MG63 (cell line): ENCODE data around the gene BABAM1. TPM values are rescaled to one million over a fixed set of nuclear protein-coding genes. Genes with fewer than 3 reads are reported as not detected.

Source experiments
- DNase-seq: peaks from one replicate; pipeline ENCODE4 v3.0.0-alpha.2; 2020
- H3K27me3 ChIP-seq: fragments of 250-450 bp; sonication (Bioruptor Pico); 2 replicates; pipeline ENCODE4 v1.5.1; 2020; ENCODE audit warnings: mild to moderate bottlenecking, moderate library complexity
- H3K36me3 ChIP-seq: fragments of 250-450 bp; sonication (Bioruptor Pico); 2 replicates; pipeline ENCODE4 v1.5.1; 2020; ENCODE audit warnings: mild to moderate bottlenecking, moderate library complexity
- H3K4me3 ChIP-seq: fragments of 250-450 bp; sonication (Bioruptor Pico); 2 replicates; pipeline ENCODE4 v1.5.1; 2020; ENCODE audit warnings: mild to moderate bottlenecking, moderate library complexity
- H3K9me3 ChIP-seq: fragments of 250-450 bp; sonication (Bioruptor Pico); 2 replicates; pipeline ENCODE4 v1.5.1; 2020; ENCODE audit warnings: mild to moderate bottlenecking, moderate library complexity
- total RNA-seq: library from RNA; depleted of rRNA; stranded (reverse); fragments of >200 nt; shearing (Covaris generic); gene quantifications from 2 replicates; pipeline ENCODE4 v1.2.3, GENCODE V29; 2014; ENCODE audit warnings: low replicate concordance; rRNA removed

BABAM1 gene
- 112 and 258 TPM in 2 replicates for total RNA-seq

GRCh38 chr19:17266975-17267788 lies at the start of gene BABAM1:
BABAM1 (plus strand) TSS chr19:17267443; CDS start chr19:17268807, 1,364 bp downstream.
- peak within 1 kb of the TSS; percentile 87 for H3K4me3 ChIP-seq
- H3K9me3 ChIP-seq, result no peaks in the 10 kb centered on the region
- DNase-seq, result peak; percentile 99
- peaks cover 27% of the 10 kb centered on the region for H3K36me3 ChIP-seq
- no peaks in the 10 kb centered on the region for H3K27me3 ChIP-seq

- Histone ChIP-seq H3K9me3 (no peaks in the 10 kb centered on the region), H3K27me3 (no peaks in the 10 kb centered on the region), H3K4me3 (no peak overlapping the region), H3K36me3 (peaks cover 39% of the 10 kb centered on the region)
- no peak for DNase-seq
These were observed 48.0 kb upstream of the BABAM1 start for GRCh38 chr19:17219286-17219685.

GRCh38 chr19:17220207-17220758 lies 47.0 kb upstream of the BABAM1 start:
- Histone ChIP-seq H3K9me3 (no peaks in the 10 kb centered on the region), H3K4me3 (no peak overlapping the region), H3K27me3 (no peaks in the 10 kb centered on the region), H3K36me3 (peaks cover 34% of the 10 kb centered on the region)
- peak; percentile 70 for DNase-seq

DNA sequence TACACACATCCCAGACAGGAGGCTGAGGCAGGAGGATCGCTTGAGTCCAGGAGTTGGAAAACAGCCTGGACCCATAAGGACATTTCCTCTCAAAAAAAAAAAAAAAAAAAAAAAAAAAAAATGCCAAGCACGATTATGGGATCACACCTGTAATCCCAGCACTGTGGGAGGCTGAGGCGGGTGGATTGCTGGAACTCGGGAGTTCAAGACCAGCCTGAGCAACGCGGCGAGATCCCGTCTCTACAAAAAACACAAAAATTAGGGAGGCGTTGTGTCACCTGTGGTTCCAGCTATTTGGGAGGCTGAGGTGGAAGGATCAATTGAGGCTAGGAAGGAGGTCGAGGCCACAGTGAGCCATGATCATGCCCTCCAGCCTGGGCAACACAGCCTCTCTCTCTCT lies 42.2 kb upstream of the BABAM1 start:
- no peak for DNase-seq
- Histone ChIP-seq H3K9me3 (no peaks in the 10 kb centered on the region), H3K4me3 (no peak overlapping the region), H3K36me3 (peaks cover 10% of the 10 kb centered on the region), H3K27me3 (no peaks in the 10 kb centered on the region)

DNA sequence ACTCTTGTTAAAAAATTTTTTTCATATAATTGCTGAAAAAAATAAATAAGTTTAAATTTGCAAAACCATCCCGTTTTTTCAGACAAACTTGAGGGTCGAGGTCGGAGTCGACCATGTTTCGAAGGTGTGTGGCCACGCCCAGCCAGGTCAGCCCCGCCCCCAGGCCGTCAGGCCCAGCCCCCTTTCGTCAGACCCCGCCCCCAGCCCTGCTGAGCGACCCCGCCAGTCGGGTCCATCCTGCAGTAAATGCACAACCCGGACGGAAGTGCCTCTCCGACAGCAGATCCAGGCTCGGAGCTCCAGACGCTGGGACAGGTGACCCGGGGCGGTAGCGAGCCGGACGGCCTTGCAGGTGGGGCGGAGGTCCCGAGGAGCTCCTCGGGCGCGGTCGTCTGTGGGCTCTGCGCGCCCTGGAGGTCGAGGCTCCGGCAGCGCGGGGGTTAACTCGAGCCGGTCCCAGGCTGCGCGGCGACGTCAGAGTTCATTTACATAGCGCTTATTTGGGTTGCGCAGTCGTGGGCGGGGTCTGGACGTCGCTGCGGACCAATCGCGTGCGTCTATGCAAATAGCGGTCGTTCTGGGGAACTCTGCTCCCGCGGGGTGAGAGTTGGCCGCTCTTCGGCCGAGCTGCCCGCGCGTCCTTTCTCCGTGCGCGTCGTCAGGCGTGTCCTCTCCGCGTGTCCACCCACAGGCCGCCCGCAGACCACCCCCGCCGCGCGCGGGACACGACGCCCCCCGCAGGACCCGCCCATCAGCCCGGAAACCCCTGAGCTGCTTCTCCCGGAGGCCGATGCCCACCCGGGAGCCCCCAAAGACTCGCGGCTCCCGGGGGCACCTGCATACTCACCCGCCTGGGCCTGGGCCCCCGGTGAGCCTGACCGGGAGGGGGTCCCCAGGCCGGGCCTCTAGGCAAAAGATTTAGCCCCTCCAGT lies 41.0 kb upstream of the BABAM1 start, which contains the start of gene OCEL1:
OCEL1 (plus strand) TSS at position 225 of the 932 bp plus-strand sequence; CDS start at position 247, 22 bp downstream.
- H3K36me3 ChIP-seq, result peaks cover 19% of the 10 kb centered on the region
- peak; percentile 99 for DNase-seq
- no peaks in the 10 kb centered on the region for H3K27me3 ChIP-seq
- H3K9me3 ChIP-seq, result no peaks in the 10 kb centered on the region
- peak within 1 kb of the TSS; percentile 64 for H3K4me3 ChIP-seq

GRCh38 chr19:17227798-17228367 lies 39.4 kb upstream of the BABAM1 start:
- peaks cover 34% of the 10 kb centered on the region for H3K36me3 ChIP-seq
- H3K9me3 ChIP-seq, result no peaks in the 10 kb centered on the region
- H3K4me3 ChIP-seq, result no peak overlapping the region
- H3K27me3 ChIP-seq, result no peaks in the 10 kb centered on the region
- DNase-seq, result no peak

DNA sequence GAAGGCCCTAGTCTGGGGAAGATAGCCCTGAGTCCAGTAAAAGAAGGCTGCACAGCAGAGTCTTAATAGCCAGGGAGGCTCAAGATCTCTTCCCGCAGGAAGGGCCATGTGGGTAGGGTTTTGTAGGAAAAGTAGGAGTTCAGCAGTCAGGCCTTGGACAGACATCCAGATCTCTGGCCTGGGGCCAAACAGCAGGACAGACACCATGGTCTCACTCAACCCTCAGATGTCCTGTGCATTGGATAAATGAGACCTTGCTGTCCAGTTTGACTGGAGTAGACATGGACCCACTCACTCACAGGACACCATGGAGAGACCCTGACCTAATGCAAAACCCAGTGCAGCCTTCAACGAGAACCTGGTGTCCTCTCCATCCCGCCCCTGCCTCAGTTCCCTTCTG lies 37.4 kb upstream of the BABAM1 start:
- Histone ChIP-seq H3K9me3 (no peaks in the 10 kb centered on the region), H3K36me3 (peaks cover 53% of the 10 kb centered on the region), H3K4me3 (no peak overlapping the region), H3K27me3 (no peaks in the 10 kb centered on the region)
- no peak for DNase-seq

- DNase-seq, result no peak
- no peaks in the 10 kb centered on the region for H3K9me3 ChIP-seq
- no peak overlapping the region for H3K4me3 ChIP-seq
- H3K36me3 ChIP-seq, result peaks cover 65% of the 10 kb centered on the region
- H3K27me3 ChIP-seq, result no peaks in the 10 kb centered on the region
These were observed 35.0 kb upstream of the BABAM1 start for GRCh38 chr19:17232258-17232657.

GRCh38 chr19:17234911-17235299 lies 32.3 kb upstream of the BABAM1 start:
- peaks cover 78% of the 10 kb centered on the region for H3K36me3 ChIP-seq
- H3K9me3 ChIP-seq, result no peaks in the 10 kb centered on the region
- DNase-seq, result no peak
- no peak overlapping the region for H3K4me3 ChIP-seq
- no peaks in the 10 kb centered on the region for H3K27me3 ChIP-seq

GRCh38 chr19:17235300-17235970 lies 31.8 kb upstream of the BABAM1 start:
- Histone ChIP-seq H3K4me3 (no peak overlapping the region), H3K9me3 (no peaks in the 10 kb centered on the region), H3K27me3 (no peaks in the 10 kb centered on the region), H3K36me3 (peaks cover 81% of the 10 kb centered on the region)
- DNase-seq, result no peak

- Histone ChIP-seq H3K4me3 (no peak overlapping the region), H3K27me3 (no peaks in the 10 kb centered on the region), H3K36me3 (peaks cover 80% of the 10 kb centered on the region), H3K9me3 (no peaks in the 10 kb centered on the region)
- no peak for DNase-seq
These were observed 31.1 kb upstream of the BABAM1 start for GRCh38 chr19:17235971-17236777.

DNA sequence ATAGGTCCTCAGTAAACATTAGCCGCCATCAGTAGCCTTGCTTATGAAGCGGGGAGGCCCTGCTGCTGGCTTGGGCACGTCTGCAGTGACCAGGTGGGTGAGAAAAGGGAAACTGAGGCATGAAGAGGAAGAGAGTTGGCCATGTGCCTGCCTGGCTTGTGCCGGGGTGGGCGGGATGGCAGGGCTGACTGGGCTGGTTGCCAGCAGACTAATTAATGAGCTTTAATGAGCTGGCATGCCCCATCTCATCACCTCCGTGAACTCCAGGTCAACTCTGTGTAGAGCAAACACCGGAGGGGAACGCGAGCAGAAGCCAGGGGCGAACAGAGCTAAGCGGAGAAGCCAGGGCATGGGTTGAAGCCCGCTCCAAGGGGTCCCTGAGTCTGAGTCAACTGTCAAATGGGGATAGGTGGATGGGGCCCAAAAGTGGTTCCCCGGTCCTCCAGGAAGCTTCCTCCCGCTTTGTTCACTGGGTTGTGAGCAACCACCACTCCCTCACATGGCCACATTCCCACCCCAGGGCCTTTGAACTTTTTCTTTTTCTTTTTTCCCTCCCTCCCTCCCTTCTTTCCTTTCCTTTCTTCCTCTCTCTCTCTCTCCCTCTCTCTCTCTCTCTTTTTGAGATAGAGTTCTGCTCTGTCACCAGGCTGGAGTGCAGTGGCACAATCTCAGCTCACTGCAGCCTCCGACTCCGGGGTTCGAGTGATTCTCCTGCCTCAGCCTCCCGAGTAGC lies 30.3 kb upstream of the BABAM1 start:
- peaks cover 81% of the 10 kb centered on the region for H3K36me3 ChIP-seq
- no peak for DNase-seq
- H3K4me3 ChIP-seq, result no peak overlapping the region
- no peaks in the 10 kb centered on the region for H3K27me3 ChIP-seq
- H3K9me3 ChIP-seq, result no peaks in the 10 kb centered on the region

- no peak overlapping the region for H3K4me3 ChIP-seq
- no peaks in the 10 kb centered on the region for H3K27me3 ChIP-seq
- no peaks in the 10 kb centered on the region for H3K9me3 ChIP-seq
- no peak for DNase-seq
- peaks cover 75% of the 10 kb centered on the region for H3K36me3 ChIP-seq
These were observed 29.2 kb upstream of the BABAM1 start for GRCh38 chr19:17237747-17238706.
